K562 (cell line): ENCODE measurements around the gene AQP9. TPM values are rescaled to one million over a fixed set of nuclear protein-coding genes. Genes with fewer than 3 reads are reported as not detected.

ENCODE experiments used
- ASH1L ChIP-seq: fragments of 450-650 bp; IDR thresholded peaks from 2 replicates; pipeline ENCODE4 v1.6.1; 2018; ENCODE audit warnings: borderline replicate concordance, mild to moderate bottlenecking, low read depth; ENCODE audit not compliant: partially characterized antibody
- CGGBP1 ChIP-seq: fragments of 250-450 bp; sonication (Bioruptor Pico); IDR thresholded peaks from 2 replicates; pipeline ENCODE4 v1.9.0; 2021; ENCODE audit warnings: mild to moderate bottlenecking
- E4F1 ChIP-seq: fragments of 250-450 bp; sonication (Bioruptor Pico); IDR thresholded peaks from 2 replicates; pipeline ENCODE4 v1.5.0; 2021; ENCODE audit warnings: mild to moderate bottlenecking, borderline replicate concordance
- FOXJ2 ChIP-seq: fragments of 200-800 bp; sonication (Bioruptor generic); IDR thresholded peaks from 2 replicates; pipeline ENCODE4 v1.6.1; 2016; ENCODE audit warnings: missing genetic modification characterization, missing compliant biosample characterization
- IRF1 ChIP-seq: sonication (generic); formaldehyde crosslinking; IDR thresholded peaks from 2 replicates; pipeline ENCODE4 v1.8.0; 2022; ENCODE audit warnings: missing genetic modification reagents, mild to moderate bottlenecking, borderline replicate concordance
- MAFK ChIP-seq: IDR thresholded peaks from 2 replicates; pipeline ENCODE4 v1.6.1; 2011; ENCODE audit warnings: low read length, improper control_type of control experiment
- POLR2AphosphoS2 ChIP-seq: IDR thresholded peaks from 2 replicates; pipeline ENCODE4 v1.6.1; 2012; ENCODE audit warnings: low read length, improper control_type of control experiment
- SMARCB1 ChIP-seq: IDR thresholded peaks from 2 replicates; pipeline ENCODE4 v1.6.1; 2011; ENCODE audit warnings: improper control_type of control experiment, low read depth; ENCODE audit not compliant: insufficient read length
- SP1 ChIP-seq: sonication (generic); formaldehyde crosslinking; IDR thresholded peaks from 2 replicates; pipeline ENCODE4 v1.8.1; 2022; ENCODE audit warnings: mild to moderate bottlenecking, missing genetic modification reagents
- STAG1 ChIP-seq: sonication (generic); formaldehyde crosslinking; IDR thresholded peaks from 2 replicates; pipeline ENCODE4 v1.5.0; 2020; ENCODE audit warnings: missing genetic modification reagents, borderline replicate concordance
- TCF7L2 ChIP-seq: fragments of 150-350 bp; IDR thresholded peaks from 2 replicates; pipeline ENCODE4 v1.6.1; 2016; ENCODE audit warnings: low read depth, mild to moderate bottlenecking, low read length, moderate library complexity
- ZNF79 ChIP-seq: fragments of 250-450 bp; sonication (Bioruptor Pico); IDR thresholded peaks from 2 replicates; pipeline ENCODE4 v1.4.0; 2020; ENCODE audit warnings: low read depth, mild to moderate bottlenecking, moderate library complexity
- polyA plus RNA-seq, 8 experiments: library from polyadenylated mRNA; depleted of rRNA in 4 of 8; stranded (reverse) in 5 of 8; unstranded in 3 of 8; fragments of >200 nt; fragmentation: Nextera tagmentation in 2 of 8; fragmentation: Illumina TruSeq in 1 of 8; extraction: Ambion mirVana in 2 of 8; extraction: Trizol in 1 of 8; gene quantifications; 2 replicates each; pipeline versions ENCODE4 v1.2.1 to v1.2.3, GENCODE V29; 2011 to 2014; ENCODE audit warnings: inconsistent platforms in 1 of 8, missing spikeins in 1 of 8
- total RNA-seq, 7 experiments: library from RNA; depleted of rRNA in 6 of 7; stranded (reverse); fragments of >200 nt in 6 of 7; fragmentation: Illumina TruSeq in 2 of 7; extraction: Trizol in 2 of 7; gene quantifications; 2 replicates each; pipeline versions ENCODE4 v1.2.1 to v1.2.3, GENCODE V29; 2011 to 2021; ENCODE audit warnings: low replicate concordance in 1 of 7
- TF ChIP-seq, protein P1 (sequence below): fragments of 250-450 bp; sonication (Bioruptor Pico); IDR thresholded peaks from 2 replicates; pipeline ENCODE4 v1.9.0; 2021; ENCODE audit warnings: mild to moderate bottlenecking, inconsistent platforms
- TF ChIP-seq, protein P2 (sequence below), 2 experiments: IDR thresholded peaks in 1 of 2; conservative IDR thresholded peaks in 1 of 2; 2 replicates each; pipeline ENCODE4 v1.6.1; 2016; ENCODE audit warnings: low read depth in 2 of 2, mild to moderate bottlenecking in 1 of 2, missing compliant biosample characterization in 1 of 2, missing genetic modification characterization in 1 of 2, moderate library complexity in 1 of 2
- TF ChIP-seq, protein P3 (sequence below): fragments of 450-650 bp; IDR thresholded peaks from 2 replicates; pipeline ENCODE4 v1.6.1; 2016; ENCODE audit warnings: low read depth, mild to moderate bottlenecking, moderate library complexity
- TF ChIP-seq, protein P4 (sequence below): fragments of 450-650 bp; IDR thresholded peaks from 2 replicates; pipeline ENCODE4 v1.6.1; 2016

The AQP9 gene
- total and polyA plus RNA-seq, 9 of the 15 experiments (the other 6 are each of a cell fraction or from before 2014, with no cell fraction given) = 0.04 to 0.33 (median 0.07) TPM; not detected in 4

DNA sequence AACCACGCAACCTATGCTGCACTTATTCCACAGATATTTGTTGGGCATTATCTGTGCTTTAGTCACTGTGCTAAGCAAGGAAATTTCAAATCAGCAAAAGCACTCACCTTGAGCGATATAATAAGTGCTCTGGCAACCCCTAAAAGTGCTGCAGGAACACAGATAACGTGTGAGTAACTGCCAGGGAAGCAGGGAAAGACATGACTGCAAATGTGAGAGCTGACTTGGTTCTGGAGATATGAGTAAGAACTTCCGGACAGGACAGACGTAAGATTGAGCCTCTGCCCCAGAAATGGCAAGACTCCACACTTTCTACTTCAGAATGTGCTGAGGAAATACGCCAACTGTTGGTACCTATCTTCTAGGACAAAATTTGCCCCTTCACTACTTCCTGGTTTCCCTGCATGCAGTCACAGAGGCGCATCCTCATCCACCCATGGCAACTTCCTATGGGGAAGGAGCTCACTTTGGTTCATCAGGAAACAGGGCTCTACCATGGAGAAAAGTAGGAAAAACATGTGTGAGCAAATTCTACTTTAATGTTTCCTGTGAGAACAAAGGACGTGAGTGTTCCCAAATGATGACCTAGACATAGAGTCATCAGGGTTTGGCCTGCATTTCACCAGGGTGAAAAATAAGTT, 41.7 kb downstream of the AQP9 start (continued):
- TF ChIP-seq, protein P1, sequence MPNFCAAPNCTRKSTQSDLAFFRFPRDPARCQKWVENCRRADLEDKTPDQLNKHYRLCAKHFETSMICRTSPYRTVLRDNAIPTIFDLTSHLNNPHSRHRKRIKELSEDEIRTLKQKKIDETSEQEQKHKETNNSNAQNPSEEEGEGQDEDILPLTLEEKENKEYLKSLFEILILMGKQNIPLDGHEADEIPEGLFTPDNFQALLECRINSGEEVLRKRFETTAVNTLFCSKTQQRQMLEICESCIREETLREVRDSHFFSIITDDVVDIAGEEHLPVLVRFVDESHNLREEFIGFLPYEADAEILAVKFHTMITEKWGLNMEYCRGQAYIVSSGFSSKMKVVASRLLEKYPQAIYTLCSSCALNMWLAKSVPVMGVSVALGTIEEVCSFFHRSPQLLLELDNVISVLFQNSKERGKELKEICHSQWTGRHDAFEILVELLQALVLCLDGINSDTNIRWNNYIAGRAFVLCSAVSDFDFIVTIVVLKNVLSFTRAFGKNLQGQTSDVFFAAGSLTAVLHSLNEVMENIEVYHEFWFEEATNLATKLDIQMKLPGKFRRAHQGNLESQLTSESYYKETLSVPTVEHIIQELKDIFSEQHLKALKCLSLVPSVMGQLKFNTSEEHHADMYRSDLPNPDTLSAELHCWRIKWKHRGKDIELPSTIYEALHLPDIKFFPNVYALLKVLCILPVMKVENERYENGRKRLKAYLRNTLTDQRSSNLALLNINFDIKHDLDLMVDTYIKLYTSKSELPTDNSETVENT (CRISPR knock-in tag) = no peak
- TF ChIP-seq, protein P2, sequence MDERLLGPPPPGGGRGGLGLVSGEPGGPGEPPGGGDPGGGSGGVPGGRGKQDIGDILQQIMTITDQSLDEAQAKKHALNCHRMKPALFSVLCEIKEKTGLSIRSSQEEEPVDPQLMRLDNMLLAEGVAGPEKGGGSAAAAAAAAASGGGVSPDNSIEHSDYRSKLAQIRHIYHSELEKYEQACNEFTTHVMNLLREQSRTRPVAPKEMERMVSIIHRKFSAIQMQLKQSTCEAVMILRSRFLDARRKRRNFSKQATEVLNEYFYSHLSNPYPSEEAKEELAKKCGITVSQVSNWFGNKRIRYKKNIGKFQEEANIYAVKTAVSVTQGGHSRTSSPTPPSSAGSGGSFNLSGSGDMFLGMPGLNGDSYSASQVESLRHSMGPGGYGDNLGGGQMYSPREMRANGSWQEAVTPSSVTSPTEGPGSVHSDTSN (CRISPR knock-in tag; IDR thresholded peaks at IDR 0.05; ENCODE audit: low read depth) = no peak
- TF ChIP-seq, protein P2 (tag; conservative IDR thresholded peaks at IDR 0.05; ENCODE audit: low read depth) = peak; percentile 41
- TF ChIP-seq MAFK (peak; percentile 17; the same call in 1 of the 2 replicates), POLR2AphosphoS2 (no peak), SMARCB1 (no peak), SP1 (no peak), E4F1 (CRISPR knock-in tag) (no peak), ASH1L (no peak), ZNF79 (no peak), TCF7L2 (no peak), IRF1 (CRISPR knock-in tag) (no peak), FOXJ2 (tag) (no peak), CGGBP1 (CRISPR knock-in tag) (no peak), STAG1 (CRISPR knock-in tag) (no peak)
- TF ChIP-seq, protein P3, sequence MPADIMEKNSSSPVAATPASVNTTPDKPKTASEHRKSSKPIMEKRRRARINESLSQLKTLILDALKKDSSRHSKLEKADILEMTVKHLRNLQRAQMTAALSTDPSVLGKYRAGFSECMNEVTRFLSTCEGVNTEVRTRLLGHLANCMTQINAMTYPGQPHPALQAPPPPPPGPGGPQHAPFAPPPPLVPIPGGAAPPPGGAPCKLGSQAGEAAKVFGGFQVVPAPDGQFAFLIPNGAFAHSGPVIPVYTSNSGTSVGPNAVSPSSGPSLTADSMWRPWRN = 0 out of 2 replicates have a peak, but pooled peaks have one; percentile 29
- TF ChIP-seq, protein P4, sequence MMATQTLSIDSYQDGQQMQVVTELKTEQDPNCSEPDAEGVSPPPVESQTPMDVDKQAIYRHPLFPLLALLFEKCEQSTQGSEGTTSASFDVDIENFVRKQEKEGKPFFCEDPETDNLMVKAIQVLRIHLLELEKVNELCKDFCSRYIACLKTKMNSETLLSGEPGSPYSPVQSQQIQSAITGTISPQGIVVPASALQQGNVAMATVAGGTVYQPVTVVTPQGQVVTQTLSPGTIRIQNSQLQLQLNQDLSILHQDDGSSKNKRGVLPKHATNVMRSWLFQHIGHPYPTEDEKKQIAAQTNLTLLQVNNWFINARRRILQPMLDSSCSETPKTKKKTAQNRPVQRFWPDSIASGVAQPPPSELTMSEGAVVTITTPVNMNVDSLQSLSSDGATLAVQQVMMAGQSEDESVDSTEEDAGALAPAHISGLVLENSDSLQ = peak; percentile 36; the same call in 1 of the 2 replicates
